UCSD-AML1 (cell line): ENCODE results near the gene GSDMA.

Experiments
- DNase-seq: peaks from one replicate; lab custom pipeline; 2025; ENCODE audit not compliant: unreplicated experiment; lab: John Stamatoyannopoulos, UW

The GSDMA gene

DNA sequence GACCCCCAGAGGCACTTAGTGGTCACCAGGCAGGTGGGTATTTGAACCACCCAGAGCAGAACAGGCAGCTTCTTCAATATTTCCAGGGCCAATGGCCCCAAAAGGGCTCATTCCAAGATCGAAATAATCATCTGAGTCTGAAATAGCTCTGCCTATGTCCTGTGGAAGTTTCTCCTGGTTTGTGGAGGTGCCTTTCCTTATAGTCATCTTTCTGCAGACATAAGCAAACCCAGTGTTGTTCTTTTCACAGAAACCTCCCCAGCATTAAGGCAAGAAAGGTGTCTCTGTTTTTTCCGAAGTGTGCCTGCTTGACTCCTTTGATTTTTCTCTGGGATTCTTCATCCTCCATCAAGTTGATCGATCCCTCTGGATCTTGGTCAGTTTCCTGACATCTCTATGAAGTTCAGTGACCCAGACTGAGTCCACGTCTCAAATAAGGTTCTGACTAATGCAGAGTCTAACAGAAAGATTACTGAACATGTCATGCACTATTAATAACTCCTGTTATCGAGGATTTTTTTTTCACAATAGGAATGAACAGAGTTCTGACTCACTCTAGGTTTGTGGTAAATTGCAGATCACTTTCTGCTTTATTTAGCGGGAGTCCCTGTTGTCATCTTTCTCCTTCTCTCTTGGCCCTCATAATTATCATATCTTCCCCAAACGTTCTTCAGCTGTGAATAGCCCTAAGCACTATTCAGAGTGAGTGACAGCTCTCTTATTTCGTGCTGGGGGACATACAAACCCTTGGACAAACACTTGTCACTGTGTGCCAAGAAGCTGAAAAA, 33.8 kb upstream of the GSDMA start:
- no peak for DNase-seq

DNA sequence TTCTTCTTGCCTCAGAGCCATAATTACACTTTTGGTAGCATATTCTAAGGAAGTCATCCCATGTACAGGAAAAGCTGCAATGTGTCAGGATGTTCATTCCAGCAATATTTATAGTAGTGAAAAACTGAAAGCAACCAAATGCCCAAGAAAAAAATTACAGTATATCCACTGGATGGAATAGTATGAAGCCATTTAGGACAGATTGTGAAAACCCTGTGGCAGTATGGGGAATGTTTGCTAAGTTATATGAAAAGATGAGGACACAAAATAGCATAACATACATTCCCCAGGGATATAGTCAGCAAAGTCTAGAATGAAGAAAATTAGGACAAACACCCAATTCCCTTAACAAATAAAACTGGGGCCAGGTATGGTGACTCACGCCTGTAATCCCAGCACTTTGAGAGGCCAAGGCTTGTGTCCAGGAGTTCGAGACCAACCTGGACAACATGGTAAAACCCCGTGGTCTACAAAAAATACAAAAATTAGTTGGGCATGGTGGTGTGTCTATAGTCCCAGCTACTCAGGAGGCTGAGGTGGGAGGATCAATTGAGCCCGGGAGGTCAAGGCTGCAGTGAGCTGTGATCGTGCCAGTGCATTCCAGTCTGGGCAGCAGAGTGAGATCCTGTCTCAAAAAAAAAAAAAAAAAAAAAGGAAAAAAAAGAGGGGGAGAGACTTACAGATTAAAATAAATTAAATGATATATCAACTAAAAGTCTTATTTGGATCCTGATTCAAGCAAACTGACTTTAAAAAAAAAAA, 33.0 kb upstream of the GSDMA start:
- DNase-seq = no peak

DNA sequence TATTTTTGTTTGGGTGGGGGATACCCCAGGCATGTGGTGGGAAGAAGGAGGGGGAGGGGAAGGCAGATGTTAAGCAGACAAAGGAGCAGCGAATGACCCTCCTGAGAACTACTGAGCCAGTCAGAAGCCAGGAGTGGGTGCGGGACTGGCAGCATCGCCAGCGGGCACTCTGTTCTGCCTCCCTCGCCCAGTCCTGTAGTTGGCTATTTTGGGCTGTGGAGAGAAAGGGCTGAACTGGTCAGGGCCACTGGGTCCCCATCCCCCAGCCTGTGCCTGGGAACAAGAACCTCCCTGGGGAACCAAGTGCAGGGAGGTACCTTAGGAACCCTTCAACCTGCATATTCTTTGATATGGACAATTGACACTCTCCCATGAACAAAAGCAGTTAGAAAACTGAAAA, 28.9 kb upstream of the GSDMA start:
- DNase-seq = no peak

DNA sequence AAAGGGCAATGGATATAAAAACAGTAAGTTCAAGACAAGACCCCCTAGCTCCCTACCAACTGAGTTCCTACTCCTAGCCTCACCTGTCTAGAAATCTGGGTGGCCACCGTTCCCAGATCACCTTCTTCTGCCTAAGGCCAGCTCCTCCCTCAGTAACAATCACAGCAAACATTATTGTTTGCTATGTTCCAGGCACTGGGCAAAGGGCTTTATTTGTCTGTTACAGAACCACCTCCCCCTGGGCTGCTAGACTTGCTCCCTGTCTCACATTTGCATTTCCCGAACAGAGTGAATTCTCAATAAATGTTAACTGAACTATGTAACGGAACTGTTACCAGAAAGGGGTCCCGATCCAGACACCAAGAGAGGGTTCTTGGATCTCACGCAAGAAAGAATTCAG, 28.5 kb upstream of the GSDMA start:
- DNase-seq = no peak

DNA sequence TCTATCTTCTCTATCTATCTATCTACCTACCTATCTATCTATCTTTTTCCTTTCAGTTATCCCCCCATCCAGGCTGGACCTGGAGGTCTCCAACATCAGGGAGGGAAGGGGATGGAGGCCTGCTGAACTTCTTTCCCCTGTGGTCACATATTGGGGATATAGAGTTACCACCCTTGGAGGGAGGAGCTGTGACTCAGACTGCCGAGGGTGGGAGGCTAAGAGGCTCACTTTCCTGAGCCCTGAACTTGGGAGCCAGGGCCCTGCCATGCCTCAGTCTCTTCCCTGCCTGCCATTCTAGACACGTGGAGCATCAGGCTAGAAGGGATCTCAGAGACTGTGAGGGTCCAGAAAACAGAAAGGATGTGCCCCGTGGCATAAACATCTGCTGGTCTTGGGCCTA, 26.9 kb upstream of the GSDMA start:
- DNase-seq = no peak

DNA sequence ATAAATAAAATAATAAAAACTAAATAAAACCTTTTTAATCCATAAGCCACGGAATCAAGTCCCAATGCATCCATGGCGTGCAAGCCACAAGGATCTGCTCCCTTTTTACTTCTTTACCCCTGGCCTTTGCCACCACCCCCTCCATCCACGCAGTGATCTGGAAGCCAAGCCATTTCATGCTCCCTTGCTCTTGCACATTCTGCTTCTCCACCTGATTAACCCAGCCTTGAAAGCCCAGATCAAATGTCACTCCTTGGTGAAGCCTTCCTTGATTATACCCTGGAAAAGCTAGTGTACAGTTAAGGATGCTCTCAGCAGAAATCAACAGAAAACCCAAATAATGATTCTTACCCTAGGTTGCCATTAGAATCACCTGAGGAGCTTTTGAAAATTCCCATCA, 25.4 kb upstream of the GSDMA start:
- no peak for DNase-seq

DNA sequence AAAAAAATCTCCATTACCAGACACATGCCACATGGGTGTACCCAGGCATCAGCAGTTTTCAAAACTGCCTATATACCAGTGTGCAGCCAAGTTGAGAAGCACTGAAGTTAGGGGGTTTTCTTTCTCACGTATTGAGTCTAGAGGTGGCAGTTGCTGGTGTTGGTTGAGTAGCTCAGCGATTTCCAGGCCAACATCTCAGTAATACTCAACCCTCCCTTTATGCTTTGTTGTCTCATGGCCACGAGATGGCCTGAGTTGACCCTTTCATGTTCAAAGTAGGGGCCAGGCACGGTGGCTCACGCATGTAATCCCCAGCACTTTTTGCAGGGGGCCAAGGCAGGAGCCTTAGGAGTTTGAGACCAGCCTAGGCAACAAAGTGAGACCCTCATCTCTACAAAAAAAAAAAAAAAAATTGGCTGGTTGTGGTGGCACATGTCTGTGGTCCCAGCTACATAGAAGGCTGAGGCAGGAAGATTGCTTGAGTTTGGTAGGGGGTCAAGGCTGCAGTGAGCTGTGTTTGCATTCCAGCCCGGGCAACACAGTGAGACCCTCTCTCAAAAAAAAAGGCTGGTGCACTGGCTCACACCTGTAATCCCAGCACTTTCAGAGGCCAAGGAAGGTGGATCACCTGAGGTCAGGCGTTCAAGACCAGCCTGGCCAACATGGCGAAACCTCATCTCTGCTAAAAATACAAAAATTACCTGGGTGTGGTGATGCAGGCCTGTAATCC, 24.5 kb upstream of the GSDMA start:
- no peak for DNase-seq

DNA sequence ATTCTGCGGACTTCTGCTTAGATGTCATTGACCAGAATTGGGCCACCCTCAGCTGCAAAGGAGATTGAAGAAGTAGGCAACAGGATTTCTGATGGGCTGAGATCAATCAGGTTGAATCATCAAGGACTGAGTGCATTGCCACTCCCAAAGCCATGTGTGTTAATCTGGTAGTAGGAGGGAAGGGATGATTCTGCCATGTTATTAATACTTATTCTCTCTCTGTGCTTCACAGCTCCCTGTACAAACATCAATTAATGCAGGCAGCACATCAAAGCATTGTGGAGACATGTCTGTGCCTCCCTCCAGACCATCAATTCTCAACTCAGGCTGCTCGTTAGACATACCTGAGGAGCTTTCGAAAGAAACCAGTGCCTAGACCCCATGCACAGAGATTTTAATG, 23.7 kb upstream of the GSDMA start:
- DNase-seq = no peak

DNA sequence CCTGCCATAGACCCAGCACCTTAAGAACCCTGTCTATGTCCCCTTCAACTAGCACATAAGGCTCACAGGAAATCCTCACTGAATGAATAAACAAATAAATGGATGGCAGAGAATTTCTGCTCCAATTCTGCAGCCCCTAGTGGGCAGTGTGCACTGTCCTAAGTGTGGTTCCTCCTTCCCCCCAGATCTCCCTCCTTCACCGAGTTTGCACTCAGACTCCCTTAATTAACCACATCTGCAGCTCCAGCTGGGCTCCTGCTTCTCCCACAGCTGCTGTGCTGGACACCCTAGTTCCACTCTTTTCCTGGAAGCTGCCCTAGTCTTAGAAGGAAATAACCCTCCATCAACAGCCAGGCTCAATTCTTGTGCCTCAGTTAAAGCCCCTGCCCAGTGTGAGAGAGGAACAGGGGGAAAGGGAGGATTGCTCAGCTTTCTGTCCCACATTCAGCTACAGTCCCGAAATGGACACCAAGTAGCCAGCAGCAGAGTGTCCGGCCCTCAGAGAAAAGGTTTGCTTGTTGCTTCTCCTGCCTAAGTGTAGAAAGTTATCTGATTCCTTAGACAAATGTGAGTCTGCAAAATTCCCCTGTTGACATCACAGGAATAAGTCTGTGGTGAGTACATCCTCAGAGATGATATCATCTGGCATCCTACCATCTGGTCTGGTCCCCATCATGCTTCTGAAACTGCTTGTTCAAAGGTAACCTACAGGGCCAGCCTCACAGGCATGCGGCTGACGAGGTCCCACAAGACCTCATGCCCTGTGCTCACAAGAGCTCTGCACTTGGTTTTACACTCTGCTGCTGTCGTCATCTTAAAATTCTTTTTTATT, 23.0 kb upstream of the GSDMA start:
- DNase-seq = peak; percentile 41

DNA sequence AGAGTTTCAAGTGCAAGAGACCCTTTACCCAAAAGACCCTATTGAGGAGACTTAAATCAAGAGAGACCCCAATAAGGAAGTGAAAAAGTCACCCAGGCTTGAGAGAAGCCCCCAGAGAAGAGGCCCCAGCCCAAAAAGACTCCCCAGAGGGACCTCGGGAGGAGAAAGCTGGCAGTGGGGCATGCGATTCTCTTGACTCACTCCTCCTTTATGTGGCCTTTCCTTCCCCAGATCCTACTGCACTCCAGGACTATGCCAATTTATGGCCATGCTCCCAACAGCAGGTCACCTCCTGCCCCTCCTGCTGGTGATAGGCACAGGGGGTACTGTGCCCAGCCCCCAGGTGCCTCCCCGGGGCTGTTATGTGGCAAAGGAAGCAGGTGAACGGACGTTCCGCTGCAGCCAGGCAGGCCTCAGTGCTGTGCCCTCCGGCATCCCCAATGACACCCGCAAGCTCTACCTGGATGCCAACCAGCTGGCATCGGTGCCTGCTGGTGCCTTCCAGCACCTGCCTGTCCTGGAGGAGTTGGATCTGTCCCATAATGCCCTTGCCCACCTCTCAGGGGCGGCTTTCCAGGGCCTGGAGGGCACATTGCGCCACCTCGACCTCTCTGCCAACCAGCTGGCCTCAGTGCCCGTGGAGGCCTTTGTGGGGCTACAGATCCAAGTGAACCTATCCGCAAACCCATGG, 19.0 kb upstream of the GSDMA start:
- no peak for DNase-seq

DNA sequence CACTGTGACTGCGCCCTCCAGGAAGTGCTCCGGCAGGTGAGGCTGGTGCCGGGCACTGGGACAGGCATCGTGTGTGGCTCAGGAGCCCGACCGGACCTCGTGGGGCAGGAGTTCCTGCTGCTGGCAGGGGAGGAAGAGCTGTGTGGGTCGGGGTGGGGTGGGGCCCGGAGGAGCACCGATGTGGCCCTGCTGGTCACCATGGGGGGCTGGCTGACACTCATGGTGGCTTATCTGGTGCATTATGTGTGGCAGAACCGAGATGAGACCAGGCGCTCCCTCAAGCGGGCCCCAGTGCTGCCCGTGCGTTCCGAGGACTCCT, 18.5 kb upstream of the GSDMA start:
- DNase-seq = no peak

DNA sequence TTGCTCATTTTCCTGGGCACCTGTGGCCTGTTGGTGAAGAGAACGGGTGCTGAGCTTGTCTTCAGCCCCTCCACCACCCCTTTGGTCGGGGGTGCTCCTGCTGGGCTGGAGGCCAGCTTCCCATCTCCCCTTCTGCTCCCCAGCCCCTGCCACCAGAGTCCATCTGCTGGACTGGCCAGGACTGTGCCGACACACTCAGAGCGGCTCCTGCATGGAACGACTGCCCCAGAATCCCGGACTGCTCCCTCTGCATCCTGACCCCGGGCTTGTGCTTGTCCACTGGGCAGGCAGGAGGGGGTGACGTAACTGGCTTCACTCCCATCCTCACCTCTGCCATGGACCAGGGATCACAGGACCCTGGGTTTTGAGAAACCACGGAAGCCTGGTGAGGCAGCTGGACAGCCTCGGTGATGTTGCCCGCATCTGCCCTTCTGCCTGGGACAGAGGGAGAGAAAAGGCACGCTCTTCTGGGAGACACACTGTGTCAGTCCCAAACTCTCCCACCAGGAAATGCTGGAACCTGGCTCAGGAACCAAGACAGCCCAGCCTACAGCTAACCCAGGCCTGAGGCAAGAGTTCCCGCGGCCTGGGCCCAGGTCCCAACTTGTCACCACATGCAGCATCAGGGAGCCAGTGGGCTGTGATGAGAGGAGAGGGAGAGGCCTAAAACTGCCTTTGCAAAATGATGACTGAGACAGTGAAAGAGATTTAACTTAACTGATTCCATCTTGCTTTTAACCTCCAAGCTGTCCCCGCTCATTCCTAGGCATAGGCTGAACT, 16.1 kb upstream of the GSDMA start:
- DNase-seq = no peak

DNA sequence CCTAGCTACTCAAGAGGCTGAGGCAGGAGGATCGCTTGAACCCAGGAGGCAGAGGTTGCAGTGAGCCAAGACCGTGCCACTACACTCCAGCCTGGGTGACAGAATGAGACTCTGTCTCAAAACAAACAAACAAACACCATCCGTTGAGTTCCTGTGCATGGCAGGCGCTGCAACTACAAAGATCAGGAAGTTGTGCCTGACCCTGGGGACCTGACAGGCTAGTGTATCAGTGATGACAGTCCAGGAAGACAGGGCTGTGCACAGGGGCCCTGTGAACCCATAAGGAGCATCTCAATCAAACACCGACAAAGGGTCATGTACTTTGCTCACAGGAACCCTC, 14.3 kb upstream of the GSDMA start:
- DNase-seq = peak; percentile 25

DNA sequence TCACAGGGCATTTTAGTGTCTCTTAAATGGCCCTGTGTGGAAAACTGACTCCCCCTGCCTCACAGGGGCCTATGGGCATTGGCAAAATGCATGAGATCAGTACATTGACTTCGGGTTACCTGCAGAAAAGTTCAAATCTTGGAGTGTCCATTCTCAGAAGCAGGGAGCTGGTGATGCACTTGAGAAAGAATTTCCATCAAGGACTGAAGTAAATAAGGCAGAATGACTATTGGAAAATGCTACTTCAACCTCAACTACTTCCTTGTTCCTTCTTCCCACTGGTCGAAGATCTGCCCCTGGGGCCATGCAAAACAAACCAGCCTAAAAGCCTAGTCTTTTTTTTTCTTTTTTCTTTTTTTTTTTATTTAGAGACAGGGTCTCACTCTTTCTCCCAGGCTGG, 13.8 kb upstream of the GSDMA start:
- no peak for DNase-seq

DNA sequence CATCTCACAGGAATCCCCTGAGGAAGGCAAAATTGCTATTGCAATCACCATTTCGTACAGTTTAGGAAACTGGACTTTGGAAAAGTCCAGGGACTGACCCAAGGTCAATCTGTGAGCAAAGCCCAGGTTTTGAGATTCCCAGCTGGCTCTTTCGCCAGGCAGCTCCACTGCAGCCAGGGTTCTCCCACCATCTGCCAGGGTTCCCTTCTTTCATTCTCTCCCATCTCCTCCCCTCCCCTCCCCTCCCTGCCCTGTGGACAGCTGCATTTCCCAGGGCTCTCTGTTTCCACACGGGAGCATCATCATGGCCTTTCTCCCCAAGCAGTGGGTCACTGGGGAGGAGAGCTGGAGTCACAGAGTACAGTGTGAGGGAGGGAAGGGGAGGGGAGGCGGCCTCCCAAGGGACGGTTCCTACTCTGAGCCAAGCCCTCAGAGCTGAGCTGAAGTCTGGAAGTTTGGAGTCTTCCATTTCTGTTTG, 11.9 kb upstream of the GSDMA start:
- DNase-seq = no peak

DNA sequence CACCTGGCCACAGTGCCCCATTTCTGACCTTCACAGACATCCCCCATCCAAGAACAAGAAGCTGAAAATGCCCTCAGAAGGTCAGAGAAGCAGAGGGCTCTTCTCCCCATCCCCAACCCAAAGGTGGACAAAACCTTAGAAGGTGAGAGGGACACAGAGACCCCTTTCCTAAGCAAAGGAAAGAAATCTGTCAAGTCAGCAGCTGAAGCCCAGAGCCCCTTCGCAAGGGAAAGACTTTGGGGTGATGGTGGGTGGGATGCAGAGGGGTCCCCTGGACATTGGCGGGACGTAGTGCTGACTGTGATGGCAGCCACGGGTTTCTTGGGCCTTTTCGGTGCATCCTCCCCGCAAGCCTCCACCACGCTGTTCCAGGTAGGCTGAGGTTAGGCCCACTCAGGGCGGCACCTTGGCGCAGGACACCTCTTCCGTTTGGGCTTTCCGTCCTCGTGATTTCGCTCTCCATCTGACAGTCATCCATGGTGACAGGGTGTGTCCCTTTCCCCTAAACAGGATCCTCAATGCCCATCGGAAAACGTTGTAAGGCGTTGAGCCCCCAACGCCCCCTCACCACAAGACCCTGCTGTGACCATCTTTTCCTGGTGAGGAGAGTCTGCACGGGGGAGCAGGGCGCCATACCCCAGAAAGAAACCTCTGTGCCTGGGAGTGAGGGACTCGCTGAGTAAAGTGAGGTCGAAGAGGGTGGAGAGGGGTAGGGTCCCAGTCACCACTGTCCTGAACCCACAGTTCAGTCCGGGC, 10.7 kb upstream of the GSDMA start:
- no peak for DNase-seq

DNA sequence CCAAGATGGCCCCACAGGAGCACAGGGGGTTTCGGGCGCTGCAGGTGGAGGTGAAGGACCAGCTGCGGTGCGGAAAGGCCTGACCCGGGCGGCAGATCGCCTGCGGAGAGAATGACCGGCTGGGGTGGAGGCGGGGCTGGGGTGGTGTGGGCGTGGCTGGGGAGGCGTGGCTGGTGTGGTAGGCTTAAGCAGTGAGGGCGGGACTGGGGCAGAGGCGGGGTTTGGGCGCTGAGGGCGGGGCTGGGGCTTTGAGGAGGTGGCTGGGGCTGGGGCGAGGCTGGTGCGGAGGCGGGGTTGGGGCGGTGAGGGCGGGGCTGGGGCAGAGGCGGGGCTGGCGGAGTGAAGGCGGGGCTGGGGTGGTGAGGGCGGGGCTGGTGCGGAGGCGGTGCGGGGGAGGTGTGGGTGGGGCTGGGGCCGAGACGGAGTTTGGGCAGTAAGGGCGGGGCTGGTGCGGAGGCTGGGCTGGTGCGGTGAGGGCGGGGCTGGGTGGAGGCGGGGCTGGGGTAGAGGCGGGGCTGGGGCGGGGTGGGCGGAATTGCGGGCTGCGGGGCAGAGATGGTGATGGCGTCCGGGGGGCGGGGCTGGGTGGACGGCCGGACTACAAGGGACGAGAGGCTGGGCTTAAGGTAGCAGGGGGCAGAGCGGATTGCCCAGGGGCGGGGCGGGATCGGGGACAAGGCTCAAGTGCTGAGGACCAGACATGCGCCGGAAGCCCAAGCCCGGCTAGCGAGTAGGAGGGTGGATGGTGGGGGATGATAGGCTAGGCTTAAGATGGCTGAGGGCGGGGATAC, 9.9 kb upstream of the GSDMA start:
- peak; percentile 98 for DNase-seq

DNA sequence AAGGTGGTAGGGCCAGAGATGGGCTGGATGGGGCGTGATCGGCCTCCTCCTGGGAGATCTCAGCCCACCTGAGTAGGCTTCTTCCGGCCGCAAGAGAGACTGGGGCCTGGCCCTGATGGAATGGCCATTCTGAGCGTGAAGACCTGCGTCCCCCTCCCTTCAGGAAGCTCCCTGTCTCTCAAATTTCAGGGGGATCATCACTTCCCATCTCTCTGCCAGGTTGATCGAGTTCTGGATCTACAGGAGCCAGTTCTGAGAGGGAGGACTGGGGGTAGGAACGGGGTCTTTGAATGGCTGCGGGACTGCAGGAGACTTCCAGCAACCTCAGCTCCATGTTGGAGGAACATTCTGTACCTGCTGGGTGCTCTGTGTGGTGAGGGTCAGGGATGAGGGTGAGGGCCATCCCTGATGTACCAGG, 9.3 kb upstream of the GSDMA start:
- DNase-seq = no peak
